ENCODE measurements around the gene POGZ.

DNA sequence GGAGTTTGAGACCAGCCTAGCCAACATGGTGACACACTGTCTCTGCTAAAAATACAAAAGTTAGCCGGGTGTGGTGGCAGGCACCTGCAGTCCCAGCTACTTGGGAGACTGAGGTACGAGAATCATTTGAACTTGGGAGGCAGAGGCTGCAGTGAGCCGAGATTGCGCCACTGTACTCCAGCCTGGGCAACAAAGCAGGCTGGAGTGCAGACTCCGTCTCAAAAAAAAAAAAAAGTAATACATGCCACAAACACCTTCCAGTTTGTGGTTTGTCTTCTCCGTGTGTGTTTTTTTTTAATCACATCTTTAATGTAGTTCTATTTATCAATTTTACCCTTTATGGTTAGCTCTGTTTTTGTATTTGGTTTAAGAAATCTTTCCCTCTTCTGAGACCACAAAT is 22.3 kb downstream of the POGZ start:
- TF ChIP-seq CTCF (IDR thresholded peaks at IDR 0.05; ENCODE audit: borderline replicate concordance, extremely low read depth, low read length, poor library complexity, severe bottlenecking) (no peak), EZH2 (IDR thresholded peaks at IDR 0.05; ENCODE audit: borderline replicate concordance, low read depth, low read length, severe bottlenecking) (no peak)

Measured in DND-41 (cell line).